HCT116 (cell line): ENCODE data around the gene PSMD4. TPM values are rescaled to one million over a fixed set of nuclear protein-coding genes. Genes with fewer than 3 reads are reported as not detected.

Source experiments
- ATAC-seq: fragments of 200-7000 bp; cut with Tn5 transposase; 2 replicates; pipeline ENCODE4 v1.9.1; 2020; ENCODE audit warnings: mild to moderate bottlenecking, moderate library complexity
- BruUV-seq: library from RNA; stranded (reverse); fragments of 400-500 nt; replicated peaks from 2 replicates; lab custom pipeline; 2021; lab: Mats Ljungman, UMichigan
- CTCF ChIA-PET: fragments of 300-600 bp; sonication (Branson Sonifier 250); formaldehyde crosslinking; loops from one replicate; lab custom pipeline; 2021; ENCODE audit warnings: antibody characterized with exemption; lab: Charles Lee
- POLR2A ChIA-PET: fragments of 300-600, 350-600 bp; sonication (Branson Sonifier 250); formaldehyde crosslinking; loops from one replicate; lab custom pipeline; 2021; ENCODE audit warnings: antibody characterized with exemption; lab: Charles Lee
- RAD21 ChIA-PET, 2 experiments: fragments of 300-600 bp; sonication (Branson Sonifier 250); formaldehyde crosslinking; loops; one replicate each; lab custom pipeline; 2023; ENCODE audit warnings: low total read pairs in 2 of 2; ENCODE audit not compliant: uncharacterized antibody in 2 of 2, unreplicated experiment in 2 of 2, low non-redundant PET in 1 of 2; lab: Charles Lee
- DNase-seq: peaks from one replicate; pipeline ENCODE4 v3.0.0-alpha.2; 2010; ENCODE audit warnings: low read depth, low spot score
- H2AFZ ChIP-seq: fragments of 200-600 bp; shearing (Covaris generic), sonication (generic); 2 replicates; pipeline ENCODE4 v1.6.1; 2017; ENCODE audit warnings: low read depth, mixed run types, mixed read lengths, antibody characterized with exemption, low read length; ENCODE audit not compliant: poor library complexity, severe bottlenecking
- H3K27ac ChIP-seq: 2 replicates; pipeline ENCODE4 v1.5.1; 2012; ENCODE audit warnings: low read depth, low read length
- H3K27me3 ChIP-seq: fragments of 200-600 bp; sonication (generic); 2 replicates; pipeline ENCODE4 v1.6.1; 2016; ENCODE audit warnings: mixed run types, low read length, mixed read lengths; ENCODE audit not compliant: insufficient read depth
- H3K36me3 ChIP-seq, 2 experiments: fragments of 200-500 bp in 1 of 2; fragments of 200-600 bp in 1 of 2; sonication (Bioruptor generic) in 1 of 2; sonication (generic) in 1 of 2; 2 replicates each; pipeline versions ENCODE4 v1.5.1 to v1.6.1; 2014 to 2016; ENCODE audit warnings: low read length in 2 of 2, inconsistent platforms in 1 of 2, mixed read lengths in 1 of 2, mixed run types in 1 of 2; ENCODE audit not compliant: insufficient read depth in 2 of 2, control insufficient read depth in 1 of 2
- H3K4me1 ChIP-seq, 2 experiments: fragments of 200-600 bp in 1 of 2; sonication (generic) in 1 of 2; 2 replicates each; pipeline versions ENCODE4 v1.5.1 to v1.6.1; 2012 to 2017; ENCODE audit warnings: low read length in 2 of 2, inconsistent platforms in 1 of 2, mild to moderate bottlenecking in 1 of 2, mixed read lengths in 1 of 2, mixed run types in 1 of 2, moderate library complexity in 1 of 2; ENCODE audit not compliant: insufficient read depth in 2 of 2, control insufficient read depth in 1 of 2
- H3K4me2 ChIP-seq: fragments of 200-600 bp; sonication (generic); 2 replicates; pipeline ENCODE4 v1.6.1; 2017; ENCODE audit warnings: mixed run types, low read length, mixed read lengths
- H3K4me3 ChIP-seq, 2 experiments: fragments of 200-600 bp in 1 of 2; sonication (generic) in 1 of 2; replicated peaks in 1 of 2; 2 replicates each; pipeline ENCODE4 v1.5.1; 2011 to 2016; ENCODE audit warnings: low read length in 2 of 2, control low read depth in 1 of 2, low read depth in 1 of 2, mild to moderate bottlenecking in 1 of 2, mixed read lengths in 1 of 2, mixed run types in 1 of 2
- H3K79me2 ChIP-seq: fragments of 200-600 bp; sonication (generic); 2 replicates; pipeline ENCODE4 v1.6.1; 2017; ENCODE audit warnings: mild to moderate bottlenecking, mixed run types, low read length, moderate library complexity, mixed read lengths; ENCODE audit not compliant: insufficient read depth
- H3K9ac ChIP-seq: fragments of 200-600 bp; sonication (generic); 2 replicates; pipeline ENCODE4 v1.6.1; 2016; ENCODE audit warnings: low read length, mixed read lengths
- H3K9me2 ChIP-seq: fragments of 200-600 bp; sonication (generic), shearing (Covaris generic); 2 replicates; pipeline ENCODE4 v1.6.1; 2017; ENCODE audit warnings: mixed run types, mild to moderate bottlenecking, moderate library complexity; ENCODE audit not compliant: insufficient read depth
- H3K9me3 ChIP-seq, 2 experiments: fragments of 200-500 bp in 1 of 2; fragments of 200-600 bp in 1 of 2; sonication (Bioruptor generic) in 1 of 2; sonication (generic) in 1 of 2; 2 replicates each; pipeline ENCODE4 v1.6.1; 2014 to 2017; ENCODE audit warnings: low read length in 2 of 2, mixed read lengths in 2 of 2, inconsistent platforms in 1 of 2, low read depth in 1 of 2, mild to moderate bottlenecking in 1 of 2, mixed run types in 1 of 2, moderate library complexity in 1 of 2; ENCODE audit not compliant: control insufficient read depth in 1 of 2, insufficient read depth in 1 of 2
- H4K20me1 ChIP-seq: fragments of 200-600 bp; sonication (generic), shearing (Covaris generic); 2 replicates; pipeline ENCODE4 v1.6.1; 2017; ENCODE audit warnings: mixed run types, mild to moderate bottlenecking, moderate library complexity; ENCODE audit not compliant: insufficient read depth
- CBX3 ChIP-seq: IDR thresholded peaks from 2 replicates; pipeline ENCODE4 v1.6.1; 2012; ENCODE audit warnings: low read depth
- ELF1 ChIP-seq: IDR thresholded peaks from 2 replicates; pipeline ENCODE4 v1.6.1; 2012; ENCODE audit warnings: low read depth, borderline replicate concordance
- EZH2 ChIP-seq: fragments of 200-600 bp; sonication (generic); IDR thresholded peaks from 2 replicates; pipeline ENCODE4 v1.6.1; 2017; ENCODE audit warnings: antibody characterized with exemption, mixed run types
- FOSL1 ChIP-seq: IDR thresholded peaks from 2 replicates; pipeline ENCODE4 v1.6.1; 2012; ENCODE audit warnings: low read depth
- JUND ChIP-seq: IDR thresholded peaks from 2 replicates; pipeline ENCODE4 v1.6.1; 2012
- POLR2A ChIP-seq: IDR thresholded peaks from 2 replicates; pipeline ENCODE4 v1.7.0; 2011; ENCODE audit warnings: borderline replicate concordance; ENCODE audit not compliant: insufficient read depth, insufficient read length; ENCODE audit errors: extremely low read depth
- RAD21 ChIP-seq: IDR thresholded peaks from 2 replicates; pipeline ENCODE4 v1.6.1; 2012; ENCODE audit warnings: low read depth, mild to moderate bottlenecking
- SIN3A ChIP-seq: IDR thresholded peaks from 2 replicates; pipeline ENCODE4 v1.6.1; 2012; ENCODE audit warnings: low read depth
- SRF ChIP-seq: IDR thresholded peaks from 2 replicates; pipeline ENCODE4 v1.6.1; 2012; ENCODE audit warnings: low read depth
- TCF7L2 ChIP-seq: IDR thresholded peaks from 2 replicates; pipeline ENCODE4 v1.7.0; 2011; ENCODE audit warnings: borderline replicate concordance, inconsistent platforms; ENCODE audit not compliant: insufficient read depth, insufficient read length; ENCODE audit errors: extremely low read depth
- YY1 ChIP-seq: IDR thresholded peaks from 2 replicates; pipeline ENCODE4 v1.6.1; 2011; ENCODE audit warnings: low read length, low read depth, moderate library complexity, mild to moderate bottlenecking; ENCODE audit not compliant: insufficient replicate concordance; ENCODE audit errors: extremely low read depth
- ZFX ChIP-seq: fragments of 450-650 bp; IDR thresholded peaks from 2 replicates; pipeline ENCODE4 v1.6.1; 2017
- intact Hi-C: fragments of 100-400 bp; cut with micrococcal nuclease; formaldehyde crosslinking; loops from 2 replicates; pipeline ENCODE4 v1.10.0; 2022
- total RNA-seq: library from RNA; stranded (reverse); gene quantifications from one replicate; pipeline ENCODE4 v1.2.1, GENCODE V29; 2021; ENCODE audit not compliant: unreplicated experiment
- TF ChIP-seq, protein P1 (sequence below): IDR thresholded peaks from 2 replicates; pipeline ENCODE4 v1.6.1; 2011; ENCODE audit warnings: mild to moderate bottlenecking, low read length, moderate library complexity; ENCODE audit not compliant: insufficient replicate concordance; ENCODE audit errors: extremely low read depth
- TF ChIP-seq, protein P2 (sequence below): IDR thresholded peaks from 2 replicates; pipeline ENCODE4 v1.6.1; 2012; ENCODE audit warnings: low read depth

The PSMD4 gene
- total RNA-seq, 1 experiment from 2014 or later, result 225 TPM

DNA sequence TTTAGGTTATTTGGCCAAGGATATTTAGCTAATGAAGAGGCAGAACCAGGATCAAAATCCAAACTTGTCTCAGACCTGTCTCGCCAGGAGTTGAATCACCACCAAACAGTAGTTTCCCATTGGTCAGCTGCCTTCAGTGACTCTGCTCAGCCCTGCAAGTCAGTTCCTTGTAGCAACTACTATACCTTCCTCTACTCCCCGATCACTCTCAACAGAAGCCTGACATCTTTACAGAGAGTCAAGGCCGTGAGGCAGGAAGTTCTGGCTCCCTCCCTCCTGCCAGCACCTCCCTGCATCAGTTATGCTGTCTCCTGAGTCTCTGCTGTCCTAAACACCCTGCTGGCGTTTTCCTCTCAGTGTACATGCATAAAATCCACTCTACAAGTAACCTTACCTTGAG is 13.2 kb downstream of the PSMD4 start:
- Histone ChIP-seq H3K4me3 (no peak overlapping the region), H3K9me3 (no peaks in the 10 kb centered on the region), H3K36me3 (peaks cover 19 to 33% of the 10 kb centered on the region in 2 experiments; a peak in 3 of 4 replicates), H3K9ac (no peak overlapping the region), H4K20me1 (no peaks in the 10 kb centered on the region), H3K27me3 (no peaks in the 10 kb centered on the region), H3K4me1 (no peaks in the 10 kb centered on the region), H2AFZ (no peak overlapping the region)
- RAD21 ChIA-PET, result no interaction called here
- CTCF ChIA-PET, result no interaction called here
- ATAC-seq, result no peak
- intact Hi-C loops, result no loop called here
- no TSS peak for BruUV-seq
- DNase-seq, result no peak
- TF ChIP-seq CBX3, result no peak
- no peak for TF ChIP-seq ZFX
- TF ChIP-seq JUND, result no peak
- TF ChIP-seq ELF1, result no peak
- TF ChIP-seq TCF7L2, result no peak
- no peak for TF ChIP-seq RAD21
- no peak for TF ChIP-seq SIN3A
- TF ChIP-seq, protein P1, sequence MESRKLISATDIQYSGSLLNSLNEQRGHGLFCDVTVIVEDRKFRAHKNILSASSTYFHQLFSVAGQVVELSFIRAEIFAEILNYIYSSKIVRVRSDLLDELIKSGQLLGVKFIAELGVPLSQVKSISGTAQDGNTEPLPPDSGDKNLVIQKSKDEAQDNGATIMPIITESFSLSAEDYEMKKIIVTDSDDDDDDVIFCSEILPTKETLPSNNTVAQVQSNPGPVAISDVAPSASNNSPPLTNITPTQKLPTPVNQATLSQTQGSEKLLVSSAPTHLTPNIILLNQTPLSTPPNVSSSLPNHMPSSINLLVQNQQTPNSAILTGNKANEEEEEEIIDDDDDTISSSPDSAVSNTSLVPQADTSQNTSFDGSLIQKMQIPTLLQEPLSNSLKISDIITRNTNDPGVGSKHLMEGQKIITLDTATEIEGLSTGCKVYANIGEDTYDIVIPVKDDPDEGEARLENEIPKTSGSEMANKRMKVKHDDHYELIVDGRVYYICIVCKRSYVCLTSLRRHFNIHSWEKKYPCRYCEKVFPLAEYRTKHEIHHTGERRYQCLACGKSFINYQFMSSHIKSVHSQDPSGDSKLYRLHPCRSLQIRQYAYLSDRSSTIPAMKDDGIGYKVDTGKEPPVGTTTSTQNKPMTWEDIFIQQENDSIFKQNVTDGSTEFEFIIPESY, result no peak
- TF ChIP-seq YY1, result no peak
- TF ChIP-seq, protein P2, sequence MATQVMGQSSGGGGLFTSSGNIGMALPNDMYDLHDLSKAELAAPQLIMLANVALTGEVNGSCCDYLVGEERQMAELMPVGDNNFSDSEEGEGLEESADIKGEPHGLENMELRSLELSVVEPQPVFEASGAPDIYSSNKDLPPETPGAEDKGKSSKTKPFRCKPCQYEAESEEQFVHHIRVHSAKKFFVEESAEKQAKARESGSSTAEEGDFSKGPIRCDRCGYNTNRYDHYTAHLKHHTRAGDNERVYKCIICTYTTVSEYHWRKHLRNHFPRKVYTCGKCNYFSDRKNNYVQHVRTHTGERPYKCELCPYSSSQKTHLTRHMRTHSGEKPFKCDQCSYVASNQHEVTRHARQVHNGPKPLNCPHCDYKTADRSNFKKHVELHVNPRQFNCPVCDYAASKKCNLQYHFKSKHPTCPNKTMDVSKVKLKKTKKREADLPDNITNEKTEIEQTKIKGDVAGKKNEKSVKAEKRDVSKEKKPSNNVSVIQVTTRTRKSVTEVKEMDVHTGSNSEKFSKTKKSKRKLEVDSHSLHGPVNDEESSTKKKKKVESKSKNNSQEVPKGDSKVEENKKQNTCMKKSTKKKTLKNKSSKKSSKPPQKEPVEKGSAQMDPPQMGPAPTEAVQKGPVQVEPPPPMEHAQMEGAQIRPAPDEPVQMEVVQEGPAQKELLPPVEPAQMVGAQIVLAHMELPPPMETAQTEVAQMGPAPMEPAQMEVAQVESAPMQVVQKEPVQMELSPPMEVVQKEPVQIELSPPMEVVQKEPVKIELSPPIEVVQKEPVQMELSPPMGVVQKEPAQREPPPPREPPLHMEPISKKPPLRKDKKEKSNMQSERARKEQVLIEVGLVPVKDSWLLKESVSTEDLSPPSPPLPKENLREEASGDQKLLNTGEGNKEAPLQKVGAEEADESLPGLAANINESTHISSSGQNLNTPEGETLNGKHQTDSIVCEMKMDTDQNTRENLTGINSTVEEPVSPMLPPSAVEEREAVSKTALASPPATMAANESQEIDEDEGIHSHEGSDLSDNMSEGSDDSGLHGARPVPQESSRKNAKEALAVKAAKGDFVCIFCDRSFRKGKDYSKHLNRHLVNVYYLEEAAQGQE, result no peak
- TF ChIP-seq EZH2, result no peak
- TF ChIP-seq SRF, result no peak
- TF ChIP-seq POLR2A, result no peak
- TF ChIP-seq FOSL1, result no peak
- TF ChIP-seq, all 23 proteins: peak for 0
- Histone ChIP-seq H3K4me2 (no peak overlapping the region), H3K79me2 (peaks cover 7% of the 10 kb centered on the region), H3K27ac (no peak overlapping the region), H3K9me2 (no peaks in the 10 kb centered on the region)
- POLR2A ChIA-PET, result no interaction called here
